Peyer's patch (tissue), 4 donors: ENCODE measurements around the gene NDC1. TPM values are rescaled to one million over a fixed set of nuclear protein-coding genes. Genes with fewer than 3 reads are reported as not detected.

Experiments used
- DNase-seq, 3 donors: peaks; one replicate each; pipeline ENCODE4 v3.0.0-alpha.2; 2017 to 2019
- H3K27ac ChIP-seq, 4 donors: fragments of 200-600 bp; sonication (generic); one replicate each; pipeline ENCODE4 v1.5.1; 2016 to 2019
- H3K27me3 ChIP-seq, 2 donors: fragments of 200-600 bp; sonication (generic); one replicate each; pipeline ENCODE4 v1.5.1; 2019
- H3K36me3 ChIP-seq, 3 donors: fragments of 200-600 bp; sonication (generic); one replicate each; pipeline ENCODE4 v1.5.1; 2016 to 2019
- H3K4me1 ChIP-seq, 4 donors: fragments of 200-600 bp; sonication (generic); one replicate each; pipeline ENCODE4 v1.5.1; 2016 to 2019
- H3K4me3 ChIP-seq, 4 donors: fragments of 200-600 bp; sonication (generic); 1 replicate in 3 of 4; 2 replicates in 1 of 4; pipeline ENCODE4 v1.5.1; 2016 to 2019; ENCODE audit warnings: mild to moderate bottlenecking in 1 of 4
- H3K9me3 ChIP-seq, 4 donors: fragments of 200-600 bp; sonication (generic); one replicate each; pipeline ENCODE4 v1.5.1; 2016 to 2019; ENCODE audit warnings: mild to moderate bottlenecking in 1 of 4
- POLR2A ChIP-seq, 2 donors: fragments of 450-650 bp; IDR thresholded peaks; one replicate each; pipeline ENCODE4 v1.5.1; 2017; ENCODE audit warnings: antibody characterized with exemption in 2 of 2, mild to moderate bottlenecking in 2 of 2, moderate library complexity in 2 of 2
- total RNA-seq, 4 donors: library from RNA; depleted of rRNA; stranded (reverse); fragments of >200 nt; gene quantifications; one replicate each; pipeline ENCODE4 v1.1.0, GENCODE V29; 2016
- TF ChIP-seq, protein P1 (sequence below), 6 experiments: fragments of 450-650 bp in 4 of 6; fragments of 200-600 bp in 2 of 6; sonication (generic) in 1 of 6; IDR thresholded peaks; one replicate each; pipeline ENCODE4 v1.5.1; 2017 to 2019; ENCODE audit warnings: antibody characterized with exemption in 6 of 6, mild to moderate bottlenecking in 3 of 6, moderate library complexity in 1 of 6

NDC1 gene
- total RNA-seq, 4 donors from 2014 or later = 4.2 to 8.3 (median 6.7) TPM

DNA sequence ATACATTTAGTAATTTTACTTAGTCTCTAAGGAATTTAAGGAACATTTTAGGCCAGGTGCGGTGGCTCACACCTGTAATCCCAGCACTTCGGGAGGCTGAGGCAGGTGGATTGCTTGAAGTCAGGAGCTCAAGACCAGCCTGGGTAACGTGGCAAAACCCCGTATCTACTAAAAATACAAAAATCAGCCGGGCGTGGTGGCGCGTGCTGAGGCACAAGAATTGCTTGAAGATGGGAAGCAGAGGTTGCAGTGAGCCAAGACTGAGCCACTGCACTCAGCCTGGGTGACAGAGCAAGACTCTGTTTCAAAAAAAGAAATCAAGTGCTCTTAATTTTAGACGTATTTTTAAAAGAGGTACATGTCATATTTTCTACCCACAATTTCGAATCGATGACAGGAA, 3.3 kb downstream of the NDC1 start:
- no peaks in the 10 kb centered on the region for H3K27me3 ChIP-seq
- TF ChIP-seq, protein P1, sequence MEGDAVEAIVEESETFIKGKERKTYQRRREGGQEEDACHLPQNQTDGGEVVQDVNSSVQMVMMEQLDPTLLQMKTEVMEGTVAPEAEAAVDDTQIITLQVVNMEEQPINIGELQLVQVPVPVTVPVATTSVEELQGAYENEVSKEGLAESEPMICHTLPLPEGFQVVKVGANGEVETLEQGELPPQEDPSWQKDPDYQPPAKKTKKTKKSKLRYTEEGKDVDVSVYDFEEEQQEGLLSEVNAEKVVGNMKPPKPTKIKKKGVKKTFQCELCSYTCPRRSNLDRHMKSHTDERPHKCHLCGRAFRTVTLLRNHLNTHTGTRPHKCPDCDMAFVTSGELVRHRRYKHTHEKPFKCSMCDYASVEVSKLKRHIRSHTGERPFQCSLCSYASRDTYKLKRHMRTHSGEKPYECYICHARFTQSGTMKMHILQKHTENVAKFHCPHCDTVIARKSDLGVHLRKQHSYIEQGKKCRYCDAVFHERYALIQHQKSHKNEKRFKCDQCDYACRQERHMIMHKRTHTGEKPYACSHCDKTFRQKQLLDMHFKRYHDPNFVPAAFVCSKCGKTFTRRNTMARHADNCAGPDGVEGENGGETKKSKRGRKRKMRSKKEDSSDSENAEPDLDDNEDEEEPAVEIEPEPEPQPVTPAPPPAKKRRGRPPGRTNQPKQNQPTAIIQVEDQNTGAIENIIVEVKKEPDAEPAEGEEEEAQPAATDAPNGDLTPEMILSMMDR (IDR thresholded peaks at IDR 0.05) = no peak
- no peak for TF ChIP-seq POLR2A (IDR thresholded peaks at IDR 0.05)
- H3K4me3 ChIP-seq = no peak overlapping the region
- DNase-seq = no peak
- H3K9me3 ChIP-seq = no peaks in the 10 kb centered on the region
- H3K4me1 ChIP-seq = peaks cover 0 to 8% (median 2%) of the 10 kb centered on the region in 4 donors
- no peaks in the 10 kb centered on the region for H3K36me3 ChIP-seq
- H3K27ac ChIP-seq = no peak overlapping the region

DNA sequence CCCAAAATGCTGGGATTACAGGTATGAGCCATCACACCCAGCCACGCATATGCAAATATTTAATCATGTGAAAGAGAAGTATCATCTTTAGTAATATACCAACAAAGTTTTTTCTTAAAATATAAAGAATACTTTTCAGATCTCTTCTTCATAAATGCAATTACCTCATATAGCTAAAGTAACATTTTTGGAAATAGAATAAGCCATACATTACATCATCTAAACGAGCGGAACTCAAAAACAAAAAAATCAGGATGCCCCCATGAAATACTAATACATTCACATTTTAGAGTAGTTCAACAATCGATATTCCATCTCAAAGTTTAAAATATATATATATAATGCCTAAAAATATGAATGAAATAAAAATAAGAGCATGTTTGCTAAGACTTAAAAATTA, 4.7 kb downstream of the NDC1 start:
- Histone ChIP-seq H3K4me1 (peaks cover 0 to 8% (median 2%) of the 10 kb centered on the region in 4 donors), H3K27ac (no peak overlapping the region), H3K27me3 (no peaks in the 10 kb centered on the region), H3K36me3 (peaks cover 0 to 5% (median 0%) of the 10 kb centered on the region in 3 donors), H3K9me3 (no peaks in the 10 kb centered on the region), H3K4me3 (no peak overlapping the region)
- TF ChIP-seq POLR2A (IDR thresholded peaks at IDR 0.05) = no peak
- TF ChIP-seq, protein P1 (IDR thresholded peaks at IDR 0.05) = no peak
- no peak for DNase-seq

DNA sequence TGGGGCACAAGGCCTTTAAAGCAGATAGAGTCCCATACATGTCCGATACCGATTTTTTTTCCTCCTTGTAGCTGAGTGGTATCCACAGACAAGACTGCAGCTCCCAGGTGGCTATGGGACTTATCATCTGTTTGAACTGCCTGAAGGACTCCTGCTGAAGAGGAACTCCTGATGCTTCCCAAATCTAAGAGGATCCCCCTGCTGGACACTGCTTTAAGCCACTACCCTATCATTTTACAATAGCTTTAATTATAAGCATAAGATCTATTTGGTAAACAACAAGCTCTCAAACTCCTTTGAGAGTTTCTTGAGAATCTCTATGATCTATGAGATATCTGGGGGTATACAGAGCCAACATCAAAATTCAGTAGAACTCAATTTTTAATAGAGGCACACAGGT, 11.7 kb downstream of the NDC1 start:
- TF ChIP-seq, protein P1 (IDR thresholded peaks at IDR 0.05) = no peak
- TF ChIP-seq POLR2A (IDR thresholded peaks at IDR 0.05) = no peak
- H3K36me3 ChIP-seq = peaks cover 0 to 25% (median 0%) of the 10 kb centered on the region in 3 donors
- no peak for DNase-seq
- no peak overlapping the region for H3K4me3 ChIP-seq
- H3K27me3 ChIP-seq = no peaks in the 10 kb centered on the region
- H3K4me1 ChIP-seq = no peaks in the 10 kb centered on the region
- H3K27ac ChIP-seq = no peak overlapping the region
- H3K9me3 ChIP-seq = no peaks in the 10 kb centered on the region

DNA sequence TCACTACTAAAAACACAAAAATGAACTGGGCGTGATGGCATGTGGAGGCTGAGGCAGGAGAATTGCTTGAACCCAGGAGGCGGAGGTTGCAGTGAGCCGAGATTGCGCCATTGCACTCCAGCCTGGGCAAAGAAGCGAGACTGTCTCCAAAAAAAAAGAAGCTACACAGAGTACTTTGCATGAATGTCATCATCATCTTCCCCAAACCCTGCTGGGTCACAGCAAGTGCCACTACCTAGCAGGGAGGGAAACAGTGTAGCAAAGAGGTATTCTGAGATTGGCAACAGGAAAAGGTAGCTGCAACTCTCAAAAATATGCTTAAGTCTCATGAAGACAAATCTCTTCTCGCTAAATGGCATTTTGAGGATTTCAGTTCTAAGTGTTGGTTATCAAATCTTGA, 12.8 kb downstream of the NDC1 start:
- H3K36me3 ChIP-seq = peaks cover 0 to 25% (median 0%) of the 10 kb centered on the region in 3 donors
- DNase-seq = no peak
- H3K9me3 ChIP-seq = no peaks in the 10 kb centered on the region
- no peak overlapping the region for H3K27ac ChIP-seq
- no peaks in the 10 kb centered on the region for H3K27me3 ChIP-seq
- no peak overlapping the region for H3K4me3 ChIP-seq
- H3K4me1 ChIP-seq = no peaks in the 10 kb centered on the region
- no peak for TF ChIP-seq POLR2A (IDR thresholded peaks at IDR 0.05)
- TF ChIP-seq, protein P1 (IDR thresholded peaks at IDR 0.05) = no peak

DNA sequence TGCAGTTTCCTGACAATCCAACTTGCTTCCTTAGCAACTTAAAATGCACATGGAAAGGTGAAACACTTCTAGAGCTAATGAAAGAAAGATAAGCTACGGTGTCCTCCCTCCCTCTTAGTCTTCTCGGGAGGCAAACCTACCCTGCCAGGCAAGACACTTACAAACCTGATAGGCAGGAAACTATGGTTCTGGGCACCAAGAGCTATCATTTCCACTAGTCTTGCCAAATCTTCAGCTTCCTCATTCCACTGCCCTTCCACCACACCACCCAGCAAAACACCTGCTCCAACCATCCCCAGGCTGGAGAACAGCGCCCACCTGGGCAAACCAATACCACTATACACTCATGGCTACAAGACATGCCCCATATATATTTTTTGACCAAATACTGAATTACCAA, 15.2 kb downstream of the NDC1 start:
- Histone ChIP-seq H3K9me3 (no peaks in the 10 kb centered on the region), H3K27me3 (no peaks in the 10 kb centered on the region), H3K4me1 (no peaks in the 10 kb centered on the region), H3K36me3 (peaks cover 0 to 26% (median 0%) of the 10 kb centered on the region in 3 donors), H3K27ac (no peak overlapping the region), H3K4me3 (no peak overlapping the region)
- TF ChIP-seq, protein P1 (IDR thresholded peaks at IDR 0.05) = no peak
- no peak for TF ChIP-seq POLR2A (IDR thresholded peaks at IDR 0.05)
- DNase-seq = no peak

DNA sequence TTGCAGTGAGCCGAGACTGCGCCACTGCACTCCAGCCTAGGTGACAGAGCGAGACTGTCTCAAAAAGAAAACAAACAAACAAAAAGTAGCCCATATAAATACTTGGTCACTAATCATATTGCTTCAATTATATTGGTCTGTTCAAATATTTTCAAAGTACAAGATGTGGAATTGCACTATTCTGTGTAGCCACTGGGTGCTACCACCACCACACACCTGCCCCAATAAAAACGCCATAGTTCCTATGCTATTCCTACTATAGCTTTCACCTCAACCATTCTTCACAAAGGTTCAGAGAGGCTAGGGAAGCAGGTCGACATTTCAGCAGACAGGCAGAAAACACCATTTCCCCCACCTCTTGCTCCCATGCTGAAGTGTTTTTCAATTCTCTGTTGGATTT, 16.7 kb downstream of the NDC1 start:
- no peak for DNase-seq
- no peak overlapping the region for H3K4me3 ChIP-seq
- no peaks in the 10 kb centered on the region for H3K27me3 ChIP-seq
- no peak overlapping the region for H3K27ac ChIP-seq
- H3K4me1 ChIP-seq = no peaks in the 10 kb centered on the region
- TF ChIP-seq, protein P1 (IDR thresholded peaks at IDR 0.05) = no peak
- no peak for TF ChIP-seq POLR2A (IDR thresholded peaks at IDR 0.05)
- no peaks in the 10 kb centered on the region for H3K9me3 ChIP-seq
- H3K36me3 ChIP-seq = peaks cover 0 to 29% (median 0%) of the 10 kb centered on the region in 3 donors
